H9 (cell line): ENCODE data around the gene PGRMC1. TPM values are rescaled to one million over a fixed set of nuclear protein-coding genes. Genes with fewer than 3 reads are reported as not detected.
A peak's percentile ranks its signal among the peaks of the same experiment; 100 is the strongest.

ENCODE experiments used
- DNase-seq: peaks from one replicate; pipeline ENCODE4 v3.0.0-alpha.2; 2017
- H2AFZ ChIP-seq: one replicate; pipeline ENCODE4 v1.6.1; 2013; ENCODE audit warnings: mild to moderate bottlenecking, low read length, control low read depth, moderate library complexity
- H2AK5ac ChIP-seq: 2 replicates; pipeline ENCODE4 v1.6.1; 2013; ENCODE audit warnings: low read length, control low read depth, mixed read lengths; ENCODE audit not compliant: insufficient read length
- H2BK120ac ChIP-seq: one replicate; pipeline ENCODE4 v1.6.1; 2013; ENCODE audit warnings: low read depth, mild to moderate bottlenecking, low read length, control low read depth, inconsistent platforms; ENCODE audit not compliant: poor library complexity, severe bottlenecking
- H2BK12ac ChIP-seq: 2 replicates; pipeline ENCODE4 v1.6.1; 2013; ENCODE audit warnings: low read length, control low read depth, mixed read lengths, low read depth; ENCODE audit not compliant: insufficient read length
- H2BK15ac ChIP-seq: 2 replicates; pipeline ENCODE4 v1.6.1; 2013; ENCODE audit warnings: low read depth, low read length, control low read depth
- H2BK20ac ChIP-seq: one replicate; pipeline ENCODE4 v1.6.1; 2013; ENCODE audit warnings: low read depth, mild to moderate bottlenecking, low read length, control low read depth, inconsistent platforms; ENCODE audit not compliant: poor library complexity, severe bottlenecking
- H2BK5ac ChIP-seq: 2 replicates; pipeline ENCODE4 v1.6.1; 2013; ENCODE audit warnings: low read length, control low read depth, mixed read lengths; ENCODE audit not compliant: insufficient read length
- H3K14ac ChIP-seq: 2 replicates; pipeline ENCODE4 v1.6.1; 2013; ENCODE audit warnings: low read length, control low read depth; ENCODE audit not compliant: insufficient read depth
- H3K18ac ChIP-seq: 2 replicates; pipeline ENCODE4 v1.6.1; 2013; ENCODE audit warnings: low read depth, mild to moderate bottlenecking, mixed read lengths, low read length, control low read depth; ENCODE audit not compliant: insufficient read length
- H3K23ac ChIP-seq: 2 replicates; pipeline ENCODE4 v1.6.1; 2013; ENCODE audit warnings: low read length, control low read depth, mixed read lengths, low read depth; ENCODE audit not compliant: insufficient read length
- H3K23me2 ChIP-seq: 2 replicates; pipeline ENCODE4 v1.6.1; 2013; ENCODE audit warnings: low read depth, mild to moderate bottlenecking, mixed read lengths, low read length, control low read depth; ENCODE audit not compliant: insufficient read length, poor library complexity, severe bottlenecking
- H3K27ac ChIP-seq: 2 replicates; pipeline ENCODE4 v1.5.1; 2013; ENCODE audit warnings: low read length, control low read depth, mixed read lengths, low read depth; ENCODE audit not compliant: insufficient read length
- H3K27me3 ChIP-seq: 2 replicates; pipeline ENCODE4 v1.6.1; 2013; ENCODE audit warnings: low read length, control low read depth, inconsistent platforms; ENCODE audit not compliant: insufficient read depth
- H3K4ac ChIP-seq: 2 replicates; pipeline ENCODE4 v1.6.1; 2013; ENCODE audit warnings: low read depth, mild to moderate bottlenecking, control low read depth, inconsistent platforms, low read length, moderate library complexity
- H3K4me1 ChIP-seq: 2 replicates; pipeline ENCODE4 v1.6.1; 2013; ENCODE audit warnings: low read length, control low read depth, inconsistent platforms; ENCODE audit not compliant: insufficient read depth
- H3K4me2 ChIP-seq: 2 replicates; pipeline ENCODE4 v1.6.1; 2013; ENCODE audit warnings: low read length, control low read depth, mixed read lengths; ENCODE audit not compliant: insufficient read length, insufficient read depth
- H3K56ac ChIP-seq: 2 replicates; pipeline ENCODE4 v1.6.1; 2013; ENCODE audit warnings: low read depth, mild to moderate bottlenecking, mixed read lengths, low read length, control low read depth; ENCODE audit not compliant: insufficient read length
- H3K79me1 ChIP-seq: 2 replicates; pipeline ENCODE4 v1.6.1; 2013; ENCODE audit warnings: low read depth, mild to moderate bottlenecking, moderate library complexity, low read length, control low read depth, inconsistent platforms; ENCODE audit not compliant: insufficient read depth, poor library complexity, severe bottlenecking
- H3K79me2 ChIP-seq: 2 replicates; pipeline ENCODE4 v1.6.1; 2013; ENCODE audit warnings: low read length, control low read depth, inconsistent platforms; ENCODE audit not compliant: insufficient read depth
- H3K9ac ChIP-seq: 2 replicates; pipeline ENCODE4 v1.6.1; 2013; ENCODE audit warnings: low read length, control low read depth, mixed read lengths; ENCODE audit not compliant: insufficient read length; ENCODE audit errors: extremely low read depth
- H3K9me3 ChIP-seq: one replicate; pipeline ENCODE4 v1.6.1; 2013; ENCODE audit warnings: low read depth, low read length, inconsistent platforms; ENCODE audit not compliant: control insufficient read depth
- H3T11ph ChIP-seq: one replicate; pipeline ENCODE4 v1.6.1; 2013; ENCODE audit warnings: mild to moderate bottlenecking, low read length, control low read depth, inconsistent platforms
- H4K20me1 ChIP-seq: one replicate; pipeline ENCODE4 v1.6.1; 2013; ENCODE audit not compliant: control insufficient read depth, insufficient read length, insufficient read depth
- H4K5ac ChIP-seq: 2 replicates; pipeline ENCODE4 v1.6.1; 2013; ENCODE audit warnings: low read depth, mild to moderate bottlenecking, mixed read lengths, low read length, control low read depth; ENCODE audit not compliant: insufficient read length
- H4K8ac ChIP-seq: replicated peaks from 2 replicates; pipeline ENCODE4 v1.6.1; 2013; ENCODE audit warnings: low read length, control low read depth, mixed read lengths, low read depth; ENCODE audit not compliant: insufficient read length
- H4K91ac ChIP-seq: 2 replicates; pipeline ENCODE4 v1.6.1; 2013; ENCODE audit warnings: low read depth, mild to moderate bottlenecking, moderate library complexity, mixed read lengths, low read length, control low read depth; ENCODE audit not compliant: insufficient read length
- H3K27ac Mint-ChIP-seq, 3 experiments: 2 replicates in 2 of 3; 3 replicates in 1 of 3; pipeline ENCODE4 v1.8.0; 2020 to 2021; ENCODE audit warnings: mixed read lengths in 3 of 3, mild to moderate bottlenecking in 1 of 3, moderate library complexity in 1 of 3
- H3K27me3 Mint-ChIP-seq: 2 replicates; pipeline ENCODE4 v1.8.0; 2021; ENCODE audit warnings: low read depth, mild to moderate bottlenecking, moderate library complexity, mixed read lengths
- H3K36me3 Mint-ChIP-seq, 3 experiments: 2 replicates in 2 of 3; 3 replicates in 1 of 3; pipeline ENCODE4 v1.8.0; 2020 to 2021; ENCODE audit warnings: low read depth in 3 of 3, mixed read lengths in 3 of 3; ENCODE audit not compliant: insufficient read depth in 1 of 3
- H3K4me1 Mint-ChIP-seq, 2 experiments: 2 replicates each; pipeline ENCODE4 v1.8.0; 2020; ENCODE audit warnings: mixed read lengths in 2 of 2
- H3K4me3 Mint-ChIP-seq, 2 experiments: 2 replicates in 1 of 2; 3 replicates in 1 of 2; pipeline ENCODE4 v1.8.0; 2020 to 2021; ENCODE audit warnings: mild to moderate bottlenecking in 2 of 2, mixed read lengths in 2 of 2, moderate library complexity in 1 of 2
- H3K9me3 Mint-ChIP-seq, 2 experiments: 2 replicates in 1 of 2; 3 replicates in 1 of 2; pipeline ENCODE4 v1.8.0; 2020; ENCODE audit warnings: mild to moderate bottlenecking in 2 of 2, mixed read lengths in 2 of 2, moderate library complexity in 1 of 2
- CTCF ChIP-seq: fragments of 200-600 bp; sonication (generic); conservative IDR thresholded peaks from 3 replicates; pipeline ENCODE4 v1.8.0; 2021; ENCODE audit warnings: antibody characterized with exemption, mild to moderate bottlenecking
- WGBS: extraction: QIAGEN DNeasy Blood & Tissue Kit; methylation state at CpG from one replicate; pipeline ENCODE4 v1.1.7; 2013; ENCODE audit warnings: missing lambda C conversion rate, low lambda C conversion rate, mixed read lengths; ENCODE audit not compliant: insufficient read length; ENCODE audit errors: extremely low coverage; 5-methylcytosine and 5-hydroxymethylcytosine counted together
- total RNA-seq: library from RNA; stranded (reverse); gene quantifications from 2 replicates; pipeline ENCODE4 v1.2.1, GENCODE V29; 2021

PGRMC1 gene
- total RNA-seq, 1 experiment from 2014 or later: 133 TPM

GRCh38 chrX:119288890-119289393 lies 52.9 kb downstream of the PGRMC1 start:
- Histone ChIP-seq H2BK120ac (no peak overlapping the region), H2BK12ac (no peak overlapping the region), H4K20me1 (no peaks in the 10 kb centered on the region), H2BK20ac (no peak overlapping the region), H2BK15ac (no peak overlapping the region), H3K9ac (no peak overlapping the region), H4K5ac (no peak overlapping the region), H2AFZ (no peak overlapping the region), H4K91ac (no peak overlapping the region), H3K79me2 (no peaks in the 10 kb centered on the region), H3K18ac (no peak overlapping the region), H3T11ph (no peak overlapping the region), H4K8ac (no peak overlapping the region), H3K4ac (no peak overlapping the region), H3K23ac (no peak overlapping the region), H3K79me1 (no peaks in the 10 kb centered on the region), H3K56ac (no peak overlapping the region), H3K27me3 (no peaks in the 10 kb centered on the region), H3K23me2 (no peaks in the 10 kb centered on the region), H3K4me2 (no peak overlapping the region), H3K4me1 (no peaks in the 10 kb centered on the region), H2BK5ac (no peak overlapping the region), H3K27ac (no peak overlapping the region), H3K14ac (no peak overlapping the region), H2AK5ac (no peak overlapping the region), H3K9me3 (peaks cover 27% of the 10 kb centered on the region)
- Mint-ChIP-seq H3K9me3 (peaks cover 55 to 65% of the 10 kb centered on the region in 2 experiments), H3K36me3 (peaks cover 1 to 4% (median 2%) of the 10 kb centered on the region in 3 experiments; a peak in 2 of 7 replicates), H3K27me3 (no peaks in the 10 kb centered on the region; the same call in 1 of the 2 replicates), H3K27ac (no peak overlapping the region), H3K4me1 (peaks cover 7 to 9% of the 10 kb centered on the region in 2 experiments; a peak in 3 of 4 replicates), H3K4me3 (no peak overlapping the region)
- WGBS: 100% methylated on average over 1 of the region's 4 CpGs
- TF ChIP-seq CTCF: peak; percentile 49
- DNase-seq: no peak
